Keratinocyte (primary cell): ENCODE measurements around the gene TMTC4.

Source experiments
- EZH2 ChIP-seq: IDR thresholded peaks from one replicate; pipeline ENCODE4 v1.6.1; 2012; ENCODE audit warnings: inconsistent platforms, mild to moderate bottlenecking, low read length, moderate library complexity
- TF ChIP-seq, protein P1 (sequence below), 3 experiments: IDR thresholded peaks in 1 of 3; conservative IDR thresholded peaks in 1 of 3; optimal IDR thresholded peaks in 1 of 3; 2 replicates in 2 of 3; 3 replicates in 1 of 3; pipeline versions ENCODE3 to v1.5.1; 2011; ENCODE audit warnings: low read length in 3 of 3, mild to moderate bottlenecking in 3 of 3, moderate library complexity in 2 of 3, control low read depth in 1 of 3, inconsistent platforms in 1 of 3; ENCODE audit not compliant: insufficient read depth in 2 of 3; ENCODE audit errors: extremely low read depth in 1 of 3

- TF ChIP-seq, protein P1, sequence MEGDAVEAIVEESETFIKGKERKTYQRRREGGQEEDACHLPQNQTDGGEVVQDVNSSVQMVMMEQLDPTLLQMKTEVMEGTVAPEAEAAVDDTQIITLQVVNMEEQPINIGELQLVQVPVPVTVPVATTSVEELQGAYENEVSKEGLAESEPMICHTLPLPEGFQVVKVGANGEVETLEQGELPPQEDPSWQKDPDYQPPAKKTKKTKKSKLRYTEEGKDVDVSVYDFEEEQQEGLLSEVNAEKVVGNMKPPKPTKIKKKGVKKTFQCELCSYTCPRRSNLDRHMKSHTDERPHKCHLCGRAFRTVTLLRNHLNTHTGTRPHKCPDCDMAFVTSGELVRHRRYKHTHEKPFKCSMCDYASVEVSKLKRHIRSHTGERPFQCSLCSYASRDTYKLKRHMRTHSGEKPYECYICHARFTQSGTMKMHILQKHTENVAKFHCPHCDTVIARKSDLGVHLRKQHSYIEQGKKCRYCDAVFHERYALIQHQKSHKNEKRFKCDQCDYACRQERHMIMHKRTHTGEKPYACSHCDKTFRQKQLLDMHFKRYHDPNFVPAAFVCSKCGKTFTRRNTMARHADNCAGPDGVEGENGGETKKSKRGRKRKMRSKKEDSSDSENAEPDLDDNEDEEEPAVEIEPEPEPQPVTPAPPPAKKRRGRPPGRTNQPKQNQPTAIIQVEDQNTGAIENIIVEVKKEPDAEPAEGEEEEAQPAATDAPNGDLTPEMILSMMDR (optimal IDR thresholded peaks at IDR 0.05 in 1 of 3, IDR thresholded peaks at IDR 0.05 in 1 of 3, conservative IDR thresholded peaks at IDR 0.05 in 1 of 3; ENCODE audit: extremely low read depth in 1 of 3, insufficient read depth in 2 of 3, low read length in 3 of 3): no peak
- TF ChIP-seq EZH2: no peak
Measured at GRCh38 chr13:100620792-100621191, 53.8 kb downstream of the TMTC4 start.
